HUES48 (cell line): Measurements from ENCODE around the gene SLC6A5.

Experiments
- H3K27ac ChIP-seq: one replicate; pipeline ENCODE4 v1.7.0; 2013; ENCODE audit warnings: low read depth, low read length, inconsistent platforms
- H3K27me3 ChIP-seq: 2 replicates; pipeline ENCODE4 v1.6.1; 2013; ENCODE audit warnings: mild to moderate bottlenecking, low read length; ENCODE audit not compliant: control insufficient read depth, insufficient read depth
- H3K36me3 ChIP-seq: 2 replicates; pipeline ENCODE4 v1.6.1; 2013; ENCODE audit warnings: low read length; ENCODE audit not compliant: control insufficient read depth, insufficient read depth
- H3K4me1 ChIP-seq: 2 replicates; pipeline ENCODE4 v1.6.1; 2013; ENCODE audit warnings: mild to moderate bottlenecking, low read length; ENCODE audit not compliant: control insufficient read depth, insufficient read depth
- H3K4me3 ChIP-seq: 2 replicates; pipeline ENCODE4 v1.5.1; 2013; ENCODE audit warnings: mild to moderate bottlenecking, low read depth, low read length
- H3K9ac ChIP-seq: 2 replicates; pipeline ENCODE4 v1.6.1; 2013; ENCODE audit warnings: mild to moderate bottlenecking, low read depth, low read length, moderate library complexity
- H3K9me3 ChIP-seq: 2 replicates; pipeline ENCODE4 v1.6.1; 2013; ENCODE audit warnings: low read length; ENCODE audit not compliant: control insufficient read depth, insufficient read depth

SLC6A5 gene

GRCh38 chr11:20626279-20626678, 26.9 kb downstream of the SLC6A5 start:
- no peak overlapping the region for H3K27ac ChIP-seq
- H3K36me3 ChIP-seq: no peaks in the 10 kb centered on the region
- no peak overlapping the region for H3K9ac ChIP-seq
- no peaks in the 10 kb centered on the region for H3K9me3 ChIP-seq
- H3K4me1 ChIP-seq: peaks cover 18% of the 10 kb centered on the region
- H3K27me3 ChIP-seq: no peaks in the 10 kb centered on the region; the same call in 1 of the 2 replicates
- no peak overlapping the region for H3K4me3 ChIP-seq

DNA sequence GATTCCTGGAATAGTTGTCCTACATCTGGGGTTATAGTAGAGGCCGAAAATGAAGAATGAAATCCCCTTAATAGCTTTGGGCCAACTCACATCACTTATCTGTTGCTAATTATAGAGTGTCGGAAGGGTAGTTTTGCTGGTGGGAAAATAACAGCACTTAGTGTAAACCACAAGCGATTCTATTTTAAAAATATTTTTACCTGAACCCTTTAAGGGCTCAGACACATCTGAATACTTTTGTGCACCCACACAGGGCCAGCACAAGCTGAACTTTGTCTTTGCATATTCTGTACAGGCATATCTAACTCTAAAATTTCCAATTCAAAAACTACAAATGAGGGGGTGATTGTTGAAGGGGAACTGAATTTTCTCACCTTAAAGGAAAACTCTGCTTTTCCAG, 27.6 kb downstream of the SLC6A5 start:
- H3K9ac ChIP-seq: no peak overlapping the region
- H3K4me3 ChIP-seq: no peak overlapping the region
- no peaks in the 10 kb centered on the region; the same call in 1 of the 2 replicates for H3K27me3 ChIP-seq
- H3K4me1 ChIP-seq: peaks cover 10% of the 10 kb centered on the region
- H3K27ac ChIP-seq: no peak overlapping the region
- H3K9me3 ChIP-seq: no peaks in the 10 kb centered on the region
- H3K36me3 ChIP-seq: no peaks in the 10 kb centered on the region

GRCh38 chr11:20627701-20628100, 28.3 kb downstream of the SLC6A5 start:
- Histone ChIP-seq H3K27ac (no peak overlapping the region), H3K36me3 (no peaks in the 10 kb centered on the region), H3K4me3 (no peak overlapping the region), H3K9me3 (no peaks in the 10 kb centered on the region), H3K4me1 (peaks cover 6% of the 10 kb centered on the region; the same call in 1 of the 2 replicates), H3K27me3 (no peaks in the 10 kb centered on the region; the same call in 1 of the 2 replicates), H3K9ac (no peak overlapping the region)

DNA sequence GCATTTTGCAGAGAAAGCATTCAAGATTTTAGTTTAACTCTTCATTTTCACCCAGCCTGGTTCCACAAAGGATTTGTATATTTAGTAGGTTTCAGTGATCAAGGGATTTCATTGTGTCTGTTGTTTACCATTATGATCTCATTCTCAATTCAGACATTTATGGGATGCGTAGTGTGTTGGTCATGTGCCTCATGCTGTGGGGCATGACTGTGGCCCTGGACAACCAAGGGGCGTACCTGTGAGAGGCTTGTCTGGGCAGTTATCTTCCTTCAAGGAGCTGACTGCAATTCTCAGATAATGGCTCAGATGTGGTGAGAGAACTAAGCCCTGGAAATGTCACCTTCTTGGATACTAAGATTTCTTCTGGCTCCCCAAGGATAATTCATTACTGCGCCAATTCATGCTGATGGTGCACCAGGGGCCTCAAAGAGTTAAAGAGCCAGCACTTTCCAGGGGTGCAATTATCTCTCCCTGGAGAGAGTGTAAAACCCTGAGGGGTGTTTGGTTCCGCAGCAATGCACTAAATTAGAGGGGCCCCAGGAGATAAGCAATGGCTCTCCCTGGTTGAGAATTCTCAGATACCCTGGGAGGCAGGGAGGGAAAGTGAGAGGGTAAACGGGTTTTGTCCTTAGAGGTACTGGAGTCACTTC, 32.2 kb downstream of the SLC6A5 start:
- Histone ChIP-seq H3K4me1 (peaks cover 5% of the 10 kb centered on the region; the same call in 1 of the 2 replicates), H3K4me3 (no peak overlapping the region), H3K27me3 (no peaks in the 10 kb centered on the region), H3K9ac (no peak overlapping the region), H3K9me3 (no peaks in the 10 kb centered on the region), H3K36me3 (no peaks in the 10 kb centered on the region), H3K27ac (no peak overlapping the region)

DNA sequence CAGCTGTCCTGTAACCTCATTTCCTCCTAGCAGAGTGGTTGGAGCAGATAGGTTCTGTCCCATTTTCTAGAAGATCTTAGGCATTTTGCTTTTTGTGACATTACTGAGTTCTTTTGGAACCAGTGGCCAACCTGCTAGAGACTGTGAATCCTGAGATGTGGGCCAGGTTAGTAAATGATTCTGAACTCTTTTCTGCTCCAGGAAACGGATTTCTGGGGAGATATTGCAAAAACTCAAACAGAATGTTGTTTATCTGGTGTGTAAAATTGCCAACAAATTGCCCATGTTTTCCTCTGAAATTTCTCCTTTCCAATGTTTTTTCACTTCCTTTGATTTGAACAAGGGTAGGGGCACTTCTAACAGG, 32.7 kb downstream of the SLC6A5 start:
- Histone ChIP-seq H3K27ac (no peak overlapping the region), H3K4me1 (peaks cover 9% of the 10 kb centered on the region; the same call in 1 of the 2 replicates), H3K36me3 (no peaks in the 10 kb centered on the region), H3K9me3 (no peaks in the 10 kb centered on the region), H3K9ac (no peak overlapping the region), H3K27me3 (no peaks in the 10 kb centered on the region), H3K4me3 (no peak overlapping the region)

- Histone ChIP-seq H3K9me3 (no peaks in the 10 kb centered on the region), H3K36me3 (no peaks in the 10 kb centered on the region), H3K27me3 (peaks cover 3% of the 10 kb centered on the region; the same call in 1 of the 2 replicates), H3K4me3 (no peak overlapping the region), H3K4me1 (peaks cover 9% of the 10 kb centered on the region; the same call in 1 of the 2 replicates), H3K27ac (no peak overlapping the region), H3K9ac (no peak overlapping the region)
Observed at GRCh38 chr11:20634044-20634443, 34.6 kb downstream of the SLC6A5 start.

DNA sequence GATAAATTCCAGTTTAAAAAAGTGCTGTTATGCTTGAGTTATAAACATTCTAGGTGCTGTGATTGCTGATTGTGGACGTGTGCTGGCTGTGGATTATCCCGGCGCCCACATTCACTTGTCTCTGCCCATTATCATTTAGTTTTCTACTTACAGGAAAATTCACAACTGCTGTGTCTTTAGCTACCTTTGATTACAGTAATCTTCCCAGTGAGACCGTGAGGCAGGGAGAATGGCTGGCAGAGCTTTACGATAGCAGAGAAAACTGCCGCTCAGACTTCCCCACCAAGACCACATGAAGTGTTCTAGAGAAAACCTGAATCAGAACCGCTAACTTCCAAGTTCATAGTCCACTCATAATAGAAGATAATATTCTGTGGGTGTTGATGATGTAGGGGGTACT, 35.4 kb downstream of the SLC6A5 start:
- no peaks in the 10 kb centered on the region for H3K9me3 ChIP-seq
- peaks cover 3% of the 10 kb centered on the region; the same call in 1 of the 2 replicates for H3K27me3 ChIP-seq
- peaks cover 9% of the 10 kb centered on the region; the same call in 1 of the 2 replicates for H3K4me1 ChIP-seq
- no peaks in the 10 kb centered on the region for H3K36me3 ChIP-seq
- H3K27ac ChIP-seq: no peak overlapping the region
- H3K4me3 ChIP-seq: no peak overlapping the region
- H3K9ac ChIP-seq: no peak overlapping the region

DNA sequence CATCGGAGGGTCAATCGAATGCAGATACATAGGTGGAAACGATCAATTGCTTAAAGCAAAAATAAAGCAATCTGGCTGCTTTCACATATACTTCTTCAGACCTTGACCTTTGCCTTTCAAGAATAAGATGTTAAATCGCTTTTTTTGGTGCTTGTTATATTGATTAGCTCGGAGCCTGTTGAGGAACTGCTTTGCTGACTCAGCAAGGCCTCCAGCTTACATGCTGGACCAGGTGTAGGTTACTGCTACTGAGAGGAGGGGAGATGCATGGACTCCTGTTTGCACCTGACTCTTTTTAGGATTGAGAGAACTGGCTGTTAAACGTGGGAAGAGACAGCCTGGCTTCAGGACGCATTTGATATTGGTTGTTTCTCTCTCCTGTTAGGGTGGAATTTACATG, 38.7 kb downstream of the SLC6A5 start:
- H3K27me3 ChIP-seq: peaks cover 3% of the 10 kb centered on the region; the same call in 1 of the 2 replicates
- H3K4me3 ChIP-seq: no peak overlapping the region
- H3K9me3 ChIP-seq: no peaks in the 10 kb centered on the region
- no peak overlapping the region for H3K9ac ChIP-seq
- H3K27ac ChIP-seq: no peak overlapping the region
- H3K36me3 ChIP-seq: no peaks in the 10 kb centered on the region
- H3K4me1 ChIP-seq: 0 out of 2 replicates have a peak, but pooled peaks cover 9% of the 10 kb centered on the region

DNA sequence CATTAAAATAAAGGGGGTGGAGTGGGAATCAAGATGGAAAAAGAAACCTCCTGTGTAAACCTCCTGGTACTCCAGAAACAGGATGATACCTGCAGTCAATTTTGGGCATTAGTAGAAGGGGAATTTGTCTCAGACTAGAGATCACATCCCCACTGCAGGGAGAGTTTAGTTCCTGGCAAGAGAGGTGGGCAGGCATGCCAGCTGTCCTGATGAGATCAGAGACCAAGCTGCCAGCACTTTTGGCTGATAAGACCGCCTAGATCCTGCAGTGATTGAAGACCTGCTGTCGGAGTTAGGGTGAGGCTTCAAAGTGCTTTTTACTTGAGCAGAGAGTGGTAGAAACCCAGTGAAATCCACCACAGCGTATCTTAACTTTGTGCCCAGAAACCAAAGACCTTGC, 40.3 kb downstream of the SLC6A5 start:
- no peaks in the 10 kb centered on the region for H3K36me3 ChIP-seq
- H3K4me1 ChIP-seq: 0 out of 2 replicates have a peak, but pooled peaks cover 9% of the 10 kb centered on the region
- H3K4me3 ChIP-seq: no peak overlapping the region
- H3K9me3 ChIP-seq: no peaks in the 10 kb centered on the region
- H3K27ac ChIP-seq: no peak overlapping the region
- peaks cover 3% of the 10 kb centered on the region; the same call in 1 of the 2 replicates for H3K27me3 ChIP-seq
- H3K9ac ChIP-seq: no peak overlapping the region

- no peak overlapping the region for H3K27ac ChIP-seq
Observed at GRCh38 chr11:20640401-20640800, 41.0 kb downstream of the SLC6A5 start.

GRCh38 chr11:20644360-20644759, 45.0 kb downstream of the SLC6A5 start:
- peaks cover 5% of the 10 kb centered on the region; the same call in 1 of the 2 replicates for H3K4me1 ChIP-seq
- no peak overlapping the region for H3K4me3 ChIP-seq
- no peaks in the 10 kb centered on the region; the same call in 1 of the 2 replicates for H3K27me3 ChIP-seq
- no peak overlapping the region for H3K27ac ChIP-seq
- H3K9me3 ChIP-seq: no peaks in the 10 kb centered on the region
- no peak overlapping the region for H3K9ac ChIP-seq
- H3K36me3 ChIP-seq: no peaks in the 10 kb centered on the region

More at GRCh38 chr11:20640401-20640800, 41.0 kb downstream of the SLC6A5 start:
- no peak overlapping the region for H3K4me3 ChIP-seq
- 0 out of 2 replicates have a peak, but pooled peaks cover 9% of the 10 kb centered on the region for H3K4me1 ChIP-seq
- H3K9me3 ChIP-seq: no peaks in the 10 kb centered on the region
- no peak overlapping the region for H3K9ac ChIP-seq
- peaks cover 3% of the 10 kb centered on the region; the same call in 1 of the 2 replicates for H3K27me3 ChIP-seq
- H3K36me3 ChIP-seq: no peaks in the 10 kb centered on the region
